DLD1 (cell line): ENCODE results near the gene DEFB108B.
"Not testable (repeated sequence)": the region's sequence is repeated elsewhere in the genome, so short reads cannot be mapped to it uniquely, and the experiment has no call there.

Source experiments
- in situ Hi-C: cut with HindIII; loops from 2 replicates; pipeline ENCODE4 v1.10.0; 2017; ENCODE audit warnings: low sequenced_read_pairs

The DEFB108B gene, protein sequence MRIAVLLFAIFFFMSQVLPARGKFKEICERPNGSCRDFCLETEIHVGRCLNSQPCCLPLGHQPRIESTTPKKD

DNA sequence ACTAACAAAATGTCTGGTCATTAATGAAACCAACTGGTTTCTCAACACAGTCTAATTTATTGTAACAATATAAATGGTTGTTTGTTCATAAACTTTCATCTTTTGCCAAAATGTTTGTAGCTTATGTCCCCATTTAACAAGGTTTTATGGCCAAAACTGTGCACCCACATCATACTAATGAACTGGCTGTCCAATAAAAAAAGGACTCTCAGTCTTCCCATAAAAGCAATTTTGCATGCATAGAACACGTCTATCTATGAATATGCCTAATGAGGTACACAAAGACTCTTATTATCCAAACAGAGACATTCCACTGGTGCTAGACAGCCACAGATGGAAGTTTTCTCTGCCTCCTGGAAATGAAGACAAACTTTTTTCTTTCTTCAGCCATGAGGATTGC, at the start of gene DEFB108B:
TSS of gene DEFB108B (plus strand) at position 390 of the 400 bp plus-strand sequence. CDS start at position 390, 0 bp downstream.
- in situ Hi-C loops = not testable (repeated sequence)

DNA sequence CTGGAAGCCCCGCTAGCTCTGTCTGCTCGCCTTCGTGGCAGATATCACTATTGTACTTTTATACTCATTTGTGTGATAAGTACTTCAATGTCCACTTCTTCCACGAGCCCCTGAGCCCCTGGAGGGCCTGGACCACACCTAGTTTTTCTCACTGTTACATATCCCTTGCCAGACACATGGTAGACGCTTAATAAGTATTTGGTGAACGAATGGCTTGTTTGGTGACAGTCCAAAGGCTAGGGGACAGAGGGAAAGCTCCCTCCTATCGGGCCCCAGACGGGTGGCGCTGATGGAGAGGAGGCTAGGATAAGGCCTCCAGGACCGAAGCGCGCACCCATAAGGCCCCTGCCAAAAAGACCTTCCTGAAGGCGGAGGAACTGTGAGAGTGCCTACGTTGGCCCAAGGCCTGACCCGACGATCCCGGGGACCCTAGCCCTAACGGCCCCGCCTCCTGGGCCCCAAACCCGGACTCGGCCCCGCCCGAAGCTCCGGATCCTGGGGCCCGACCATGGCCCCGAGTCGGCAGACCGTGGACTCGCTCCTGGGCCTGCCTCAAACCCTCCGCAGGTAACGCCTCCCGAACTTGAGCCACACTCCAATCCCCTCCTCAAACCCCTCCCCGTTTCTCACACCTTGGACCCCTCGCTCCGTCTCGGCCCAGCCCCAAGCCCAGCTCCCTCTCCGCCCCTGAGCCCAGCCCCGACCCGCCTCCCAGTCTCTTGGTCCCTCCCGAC, 46.7 kb upstream of the DEFB108B start:
- in situ Hi-C loops = not testable (repeated sequence)

DNA sequence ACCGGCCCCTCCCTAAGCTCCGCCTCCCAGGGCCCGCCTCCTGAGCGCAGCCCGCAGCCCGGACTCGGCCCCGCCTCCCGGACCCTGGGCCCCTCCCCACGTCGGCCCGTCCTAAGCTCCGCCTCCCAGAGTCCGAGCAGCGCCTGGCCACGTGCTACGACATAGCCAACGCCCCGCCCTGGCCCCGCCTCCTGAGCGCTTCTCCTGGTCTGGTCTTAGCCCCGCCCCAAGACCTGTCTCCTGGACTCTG, 46.2 kb upstream of the DEFB108B start:
- in situ Hi-C loops = not testable (repeated sequence)

DNA sequence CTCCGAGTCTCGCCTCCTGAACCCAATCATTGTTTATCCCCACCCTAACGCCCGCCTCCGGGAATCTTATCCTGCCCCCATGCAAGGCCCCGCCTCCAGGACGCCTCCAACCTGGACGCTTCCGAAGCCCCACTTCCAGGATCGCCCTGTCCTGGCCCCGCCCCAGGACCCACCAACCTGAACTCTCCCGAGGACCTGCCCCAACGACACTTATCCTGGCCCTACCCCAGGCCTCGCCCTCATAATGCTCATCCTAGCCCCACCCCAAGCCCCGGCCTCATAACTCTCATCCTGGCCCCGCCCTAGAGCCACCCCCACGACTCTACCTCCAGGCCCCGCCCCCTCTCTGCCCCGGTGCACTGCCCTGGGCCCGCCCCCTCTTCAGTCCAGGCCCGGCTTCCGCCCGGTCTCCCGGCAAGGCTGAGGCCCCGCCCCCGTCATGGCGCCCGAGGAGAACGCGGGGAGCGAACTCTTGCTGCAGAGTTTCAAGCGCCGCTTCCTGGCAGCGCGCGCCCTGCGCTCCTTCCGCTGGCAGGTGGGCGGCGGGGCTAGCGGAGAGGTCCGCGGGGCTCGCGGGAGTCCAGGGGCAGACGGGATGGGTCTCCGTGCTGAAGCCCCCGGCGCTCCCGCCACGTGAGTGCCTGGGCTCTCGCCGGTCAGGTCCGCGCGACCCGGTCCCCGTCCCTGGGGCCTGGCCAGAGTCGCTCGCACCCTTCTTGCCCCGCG, 45.7 kb upstream of the DEFB108B start:
- in situ Hi-C loops = no loop called here

DNA sequence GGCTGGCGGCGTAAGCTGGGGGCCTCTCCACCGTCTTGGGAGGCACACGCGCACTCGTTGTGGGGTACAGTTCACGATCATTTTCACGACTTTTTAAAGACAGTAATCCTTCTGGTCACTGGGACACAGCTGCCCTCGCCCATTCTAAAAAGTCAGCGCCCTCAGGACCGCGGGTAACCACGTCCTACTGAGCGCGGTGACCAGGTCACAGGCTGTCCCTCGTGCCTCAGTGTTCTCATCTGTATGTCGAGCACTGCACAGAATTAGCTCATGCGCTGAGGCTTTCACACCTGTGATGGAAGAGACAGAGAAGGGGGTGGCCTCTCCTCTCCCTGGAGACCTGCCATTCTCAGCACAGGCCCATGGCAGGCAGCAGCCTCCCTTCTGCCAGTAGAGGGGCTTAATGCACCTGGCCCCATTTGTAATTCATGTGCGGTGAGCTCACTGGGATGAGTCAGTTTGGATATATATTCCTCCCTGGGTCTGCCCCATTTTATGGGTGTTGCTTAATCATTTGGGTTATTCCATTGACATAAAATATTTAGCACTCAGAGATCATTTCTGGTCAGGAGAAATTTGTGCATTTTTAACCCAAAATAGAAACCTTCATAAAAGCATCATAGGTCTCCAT, 45.1 kb upstream of the DEFB108B start:
- in situ Hi-C loops = not testable (repeated sequence)

DNA sequence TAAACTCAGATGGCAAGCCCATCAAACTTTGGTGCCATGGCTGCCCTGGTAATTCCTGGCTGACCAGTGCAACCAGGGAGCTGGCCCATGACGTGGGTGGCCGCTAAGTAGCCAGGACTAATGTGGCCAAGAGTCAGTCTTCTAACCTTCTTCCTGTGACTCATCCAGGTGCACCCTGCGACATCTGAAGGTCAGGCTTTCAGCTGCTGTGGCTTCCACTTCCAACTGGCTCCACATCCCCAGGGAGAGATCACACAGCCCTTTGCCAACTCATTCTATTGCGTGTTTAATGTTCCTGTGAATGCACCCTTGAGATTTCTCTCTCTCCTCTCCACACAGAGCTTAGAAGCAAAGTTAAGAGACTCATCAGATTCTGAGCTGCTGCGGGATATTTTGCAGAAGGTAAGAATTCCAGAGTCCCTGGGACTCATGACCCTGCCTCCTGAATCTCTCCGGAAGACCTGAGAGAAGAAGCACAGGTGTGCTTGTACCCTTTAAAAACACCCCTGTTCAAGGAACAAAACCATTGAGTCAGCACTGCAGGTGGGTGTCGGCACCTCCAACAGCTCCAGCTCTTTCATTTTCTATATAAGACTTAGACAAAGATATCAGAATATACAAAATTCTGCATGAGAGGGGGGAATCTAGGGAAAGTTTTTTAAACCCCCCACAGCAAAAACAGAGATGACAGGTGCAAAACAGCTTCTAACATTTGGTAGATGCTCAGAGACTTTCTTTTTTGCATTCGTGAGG, 43.4 kb upstream of the DEFB108B start:
- in situ Hi-C loops = not testable (repeated sequence)

DNA sequence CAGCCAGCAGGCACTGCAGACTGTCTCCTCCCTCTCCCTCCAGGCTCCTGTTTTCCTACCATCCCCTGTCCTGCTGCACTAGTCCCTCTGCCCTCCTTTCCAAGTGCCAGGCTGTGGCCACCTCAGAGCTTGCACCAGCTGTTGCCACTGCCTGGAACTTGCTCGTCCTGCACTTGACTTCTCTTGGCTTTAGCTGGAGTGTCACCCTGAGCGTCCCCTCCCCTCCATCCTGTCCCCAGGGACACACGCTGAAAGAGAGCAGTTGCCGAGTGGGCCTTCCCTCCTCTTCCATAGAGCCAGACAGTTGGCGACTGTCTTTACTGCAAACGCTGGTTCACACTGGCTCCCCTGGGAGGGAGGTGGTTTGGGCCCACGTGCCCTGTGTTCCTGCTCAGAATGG, 41.9 kb upstream of the DEFB108B start:
- in situ Hi-C loops = not testable (repeated sequence)

DNA sequence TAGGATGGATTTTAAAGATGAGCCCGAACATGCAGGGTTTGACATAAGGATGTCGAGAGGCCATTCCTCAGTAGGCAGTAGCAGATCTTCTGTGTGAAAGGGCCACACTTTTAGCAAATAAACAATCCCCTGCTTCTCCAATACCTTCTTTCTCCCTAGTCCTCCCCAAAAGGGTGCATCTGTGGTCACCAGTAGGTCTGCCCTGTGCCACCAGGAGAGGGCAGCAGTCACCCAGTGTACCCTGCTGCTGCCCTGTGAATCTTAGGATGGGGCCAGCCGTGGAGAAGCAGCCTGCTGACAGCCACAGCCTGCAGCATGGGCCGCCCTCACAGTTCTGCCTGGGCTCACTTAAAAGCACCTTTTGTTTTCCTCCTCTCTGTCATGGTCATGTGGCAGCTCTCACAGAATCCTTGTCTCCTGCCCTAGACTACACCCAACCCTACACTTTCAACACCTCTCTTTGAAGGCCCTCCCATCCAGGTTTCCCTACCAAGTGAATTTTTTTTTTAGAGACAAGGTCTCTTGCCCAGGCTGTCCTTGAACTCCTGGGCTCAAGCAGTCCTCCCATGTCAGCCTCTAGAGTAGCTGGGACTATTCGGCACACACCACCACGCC, 40.3 kb upstream of the DEFB108B start:
- in situ Hi-C loops = not testable (repeated sequence)

DNA sequence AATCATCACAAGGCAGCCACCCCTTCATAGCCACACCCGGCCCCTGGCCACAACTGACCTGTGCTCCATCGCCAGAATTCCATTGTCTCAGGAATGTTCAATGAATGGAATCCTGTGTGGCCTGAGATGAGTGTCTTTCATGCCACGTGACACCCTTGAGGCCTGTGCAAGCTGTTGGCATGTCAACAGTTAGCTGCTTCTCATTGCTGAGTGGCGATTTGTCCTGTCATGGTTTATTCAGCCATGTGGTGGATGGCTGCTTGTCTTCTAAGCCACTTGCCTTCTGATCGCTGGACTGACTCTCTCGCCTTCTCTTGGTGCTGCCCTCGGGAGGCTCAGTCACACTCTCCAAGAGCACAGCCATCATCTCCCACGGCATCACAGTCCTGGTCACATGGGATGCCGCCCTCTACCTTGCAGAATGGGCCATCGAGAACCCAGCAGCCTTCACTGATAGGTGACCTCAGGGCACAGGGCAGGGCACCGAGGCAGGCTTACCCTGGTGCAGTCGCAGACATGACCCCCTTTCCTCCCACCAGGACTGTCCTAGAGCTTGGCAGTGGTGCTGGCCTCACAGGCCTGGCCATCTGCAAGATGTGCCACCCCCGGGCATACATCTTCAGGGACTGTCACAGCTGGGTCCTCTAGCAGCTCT, 38.5 kb upstream of the DEFB108B start:
- in situ Hi-C loops = not testable (repeated sequence)

DNA sequence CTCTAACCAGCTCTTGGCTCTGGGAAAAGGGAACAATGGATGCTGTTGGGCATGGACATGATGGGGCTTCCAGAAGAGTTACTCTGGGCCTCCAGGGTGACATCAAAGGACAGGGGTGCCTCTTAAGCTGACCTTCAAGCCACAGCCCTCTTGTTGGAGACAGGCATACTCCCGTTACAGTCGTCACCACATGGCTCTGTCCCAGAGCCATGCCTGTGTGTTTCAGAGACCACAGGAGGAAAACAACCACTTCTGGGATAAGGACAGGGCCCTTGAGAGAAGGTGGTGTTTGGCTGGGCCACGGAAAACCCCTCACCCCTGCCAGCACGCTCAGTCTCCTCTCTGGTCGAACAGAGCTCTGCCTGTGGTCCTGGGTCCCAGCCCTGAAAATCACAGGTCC, 37.8 kb upstream of the DEFB108B start:
- in situ Hi-C loops = not testable (repeated sequence)

DNA sequence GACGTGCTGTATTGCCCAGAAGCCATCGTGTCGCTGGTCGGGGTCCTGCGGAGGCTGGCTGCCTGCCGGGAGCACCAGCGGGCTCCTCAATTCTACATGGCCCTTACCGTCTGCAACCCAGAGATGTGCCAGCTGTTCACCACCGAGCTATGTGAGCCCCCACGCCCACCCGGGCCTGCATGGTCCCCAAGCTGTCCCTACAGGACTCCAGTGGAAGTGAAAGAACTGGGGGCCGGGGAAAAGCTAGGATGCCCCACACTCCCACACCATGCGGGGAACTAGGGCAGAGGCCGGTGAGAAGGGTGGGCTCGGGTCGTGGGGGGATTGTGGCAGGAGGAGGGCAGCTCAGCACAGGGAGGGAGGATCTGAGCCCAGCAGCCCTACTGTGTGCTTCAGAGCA, 37.0 kb upstream of the DEFB108B start:
- in situ Hi-C loops = not testable (repeated sequence)

DNA sequence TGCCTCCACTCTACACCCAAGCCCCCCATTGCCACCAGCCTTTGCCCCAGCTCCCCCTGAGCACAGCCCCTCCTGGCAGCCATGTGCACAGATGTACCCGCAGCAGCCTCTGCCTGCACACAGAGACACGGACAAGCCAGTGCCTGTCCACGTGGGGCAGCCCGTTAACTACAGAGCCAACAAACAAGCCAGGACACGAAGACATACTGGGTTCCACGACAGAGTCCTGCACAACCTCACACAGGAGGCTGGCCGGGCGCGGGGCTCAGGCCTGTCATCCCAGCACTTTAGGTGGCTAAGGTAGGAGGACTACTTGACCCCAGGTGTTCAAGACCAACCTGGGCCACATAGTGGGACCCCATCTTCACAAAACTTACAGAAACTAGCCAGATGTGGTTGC, 36.2 kb upstream of the DEFB108B start:
- in situ Hi-C loops = not testable (repeated sequence)

DNA sequence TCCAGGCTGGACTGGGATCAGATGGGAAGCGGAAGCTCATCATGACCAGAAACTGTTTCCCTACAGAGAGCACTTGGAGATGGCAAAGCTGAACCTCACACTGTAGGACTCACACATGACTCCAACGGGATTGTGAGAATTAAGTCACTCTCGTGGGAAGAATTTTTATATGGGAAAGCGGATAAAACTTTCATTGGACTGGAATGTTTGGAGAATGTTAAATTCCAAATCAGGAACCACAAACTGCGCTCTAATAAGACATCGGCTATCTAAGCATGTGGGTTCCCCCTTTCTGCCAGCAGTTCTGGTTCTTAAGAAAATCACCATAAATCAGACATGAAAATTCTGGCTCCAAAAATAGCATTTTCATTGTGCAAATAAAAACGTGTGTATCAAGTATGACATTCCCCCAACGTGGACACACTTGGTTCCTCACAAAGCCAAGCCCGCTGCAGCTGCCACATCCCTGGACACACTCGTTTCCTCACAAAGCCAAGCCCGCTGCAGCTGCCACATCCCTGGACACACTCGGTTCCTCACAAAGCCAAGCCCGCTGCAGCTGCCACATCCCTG, 33.4 kb upstream of the DEFB108B start:
- in situ Hi-C loops = not testable (repeated sequence)

DNA sequence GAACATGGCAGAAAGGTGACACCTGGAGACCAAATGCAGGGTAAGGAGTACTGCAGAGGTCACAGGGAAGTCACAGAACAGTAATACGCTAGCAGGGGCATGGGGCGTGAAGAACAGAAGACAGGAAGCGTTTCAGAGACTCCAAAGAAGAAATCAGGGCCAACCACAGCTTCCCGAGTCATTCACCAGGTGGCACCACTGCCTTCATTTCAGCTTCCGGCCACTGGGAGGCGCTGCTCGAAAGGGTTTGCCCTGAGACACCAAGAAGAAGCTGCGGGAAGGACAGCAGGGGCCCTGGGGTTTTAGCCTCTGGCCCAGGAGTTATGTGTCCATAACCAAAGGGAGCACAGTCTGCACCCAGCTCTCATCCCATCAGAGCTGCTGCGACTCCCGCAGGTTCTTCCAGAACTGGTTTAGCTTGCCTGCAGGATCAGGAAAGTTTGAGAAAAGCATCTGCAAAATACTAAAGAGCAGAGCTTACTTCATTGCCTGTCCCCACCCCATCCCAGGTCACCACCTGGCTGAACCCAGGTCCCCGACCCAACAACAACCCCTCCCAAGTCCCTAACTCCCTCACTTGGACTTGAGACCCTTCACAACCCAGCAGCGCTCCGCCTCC, 32.6 kb upstream of the DEFB108B start:
- in situ Hi-C loops = not testable (repeated sequence)

DNA sequence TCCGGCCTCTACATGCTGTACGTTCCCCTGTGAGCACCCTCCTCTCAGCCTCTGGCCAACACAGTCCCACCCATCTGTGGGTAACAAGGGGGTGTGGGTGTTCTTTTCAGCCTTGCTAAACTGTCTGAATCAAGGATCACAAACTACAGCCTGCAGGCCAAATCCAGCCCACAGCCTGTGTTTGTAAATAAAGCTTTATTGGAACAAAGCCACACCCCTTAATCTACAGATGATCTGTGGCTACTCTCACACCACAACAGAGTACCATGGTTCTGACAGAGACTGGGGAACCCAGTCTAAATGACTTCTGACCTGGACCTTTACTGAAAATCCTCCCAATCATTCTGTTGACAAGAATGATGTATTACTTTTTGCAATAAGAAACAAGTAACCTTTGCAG, 32.0 kb upstream of the DEFB108B start:
- in situ Hi-C loops = not testable (repeated sequence)

DNA sequence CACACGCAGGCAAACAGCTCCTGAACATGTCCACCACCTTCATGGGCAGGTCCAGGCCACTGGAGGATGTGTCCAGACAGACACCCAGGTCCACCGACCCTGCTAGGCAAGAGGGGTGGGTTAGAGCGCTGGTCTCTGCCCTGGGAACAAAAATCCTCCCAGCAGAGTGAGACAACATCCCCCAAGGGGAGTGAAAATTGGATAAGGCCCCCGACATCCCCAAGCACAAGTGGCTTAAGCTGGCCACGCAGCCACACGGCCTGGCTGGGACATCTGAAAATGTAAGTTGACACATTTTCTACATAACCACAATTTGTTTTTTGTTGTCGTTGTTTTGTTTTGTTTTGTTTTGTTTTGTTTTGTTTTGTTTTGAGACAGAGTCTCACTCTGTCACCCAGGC, 30.1 kb upstream of the DEFB108B start:
- in situ Hi-C loops = not testable (repeated sequence)

DNA sequence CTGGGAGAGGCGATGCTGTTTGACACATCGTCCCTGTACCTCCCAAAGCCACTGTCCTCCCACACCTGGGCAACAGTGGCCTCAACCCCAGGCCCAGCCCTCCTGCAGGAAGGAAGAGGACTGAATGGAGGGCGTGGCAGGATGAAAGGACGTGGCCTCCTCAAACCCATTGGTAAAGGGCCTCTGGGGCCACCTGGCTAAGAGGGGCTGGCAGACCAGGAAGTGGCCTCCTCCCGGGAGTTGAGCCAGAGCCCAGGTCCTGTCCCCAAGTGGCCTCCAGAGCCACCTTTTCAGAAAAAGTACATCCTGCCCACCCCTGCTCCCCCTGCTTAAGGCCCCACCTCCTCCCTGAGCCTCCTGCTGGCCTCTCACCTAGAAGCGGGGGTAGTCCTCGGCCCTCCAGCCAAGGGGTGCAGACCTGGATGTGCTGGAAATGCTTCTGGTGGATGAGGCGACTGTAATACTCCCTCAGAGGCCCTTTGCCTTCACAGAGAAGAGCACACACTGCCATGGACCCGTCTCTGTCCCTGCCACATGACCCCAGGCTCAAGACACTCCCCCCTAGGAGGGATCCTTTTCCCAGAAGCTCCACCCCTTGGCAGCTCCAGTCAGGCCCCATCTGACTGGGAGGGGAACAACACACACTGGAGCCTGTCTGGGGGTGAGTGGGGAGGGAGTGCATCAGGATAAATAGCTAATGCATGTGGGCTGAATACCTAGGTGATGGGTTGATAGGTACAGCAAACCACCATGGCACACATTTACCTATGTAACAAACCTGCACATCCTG, 28.6 kb upstream of the DEFB108B start:
- in situ Hi-C loops = not testable (repeated sequence)

DNA sequence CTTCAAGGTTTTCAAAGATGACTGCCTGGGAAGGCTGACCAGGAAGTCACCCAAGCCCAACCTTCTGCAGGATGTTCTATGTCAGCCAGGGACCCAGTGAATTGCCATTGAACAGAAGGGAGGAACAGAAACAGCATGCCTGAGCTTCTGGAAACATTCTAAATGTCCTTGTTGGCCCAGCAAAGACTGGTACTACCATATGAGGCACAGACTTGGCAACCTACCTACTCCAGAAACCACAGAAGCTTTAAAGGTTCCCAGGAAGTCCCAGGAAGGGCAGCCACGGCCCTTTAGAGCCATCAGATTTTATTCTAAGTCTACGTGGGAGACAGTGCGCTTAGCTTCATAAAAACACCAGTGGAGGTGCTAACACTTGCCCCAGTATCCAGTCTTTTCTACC, 20.5 kb upstream of the DEFB108B start:
- in situ Hi-C loops = not testable (repeated sequence)
